GM13976 (cell line): ENCODE data around the gene CAMK1.

ENCODE experiments used
- DNase-seq: peaks from one replicate; pipeline ENCODE4 v3.0.0; 2012; ENCODE audit warnings: low spot score
- in situ Hi-C: fragments of 300-500 bp; cut with MboI; formaldehyde crosslinking; loops from one replicate; pipeline ENCODE4 v1.12.0; 2022; ENCODE audit warnings: low sequenced_read_pairs, mixed read lengths, inconsistent platforms; ENCODE audit not compliant: unreplicated experiment
- TF ChIP-seq, protein P1 (sequence below): IDR thresholded peaks from 2 replicates; pipeline ENCODE4 v1.5.1; 2012; ENCODE audit warnings: borderline replicate concordance, mild to moderate bottlenecking; ENCODE audit not compliant: insufficient read depth; ENCODE audit errors: extremely low read depth, missing control alignments, control extremely low read depth

The CAMK1 gene

DNA sequence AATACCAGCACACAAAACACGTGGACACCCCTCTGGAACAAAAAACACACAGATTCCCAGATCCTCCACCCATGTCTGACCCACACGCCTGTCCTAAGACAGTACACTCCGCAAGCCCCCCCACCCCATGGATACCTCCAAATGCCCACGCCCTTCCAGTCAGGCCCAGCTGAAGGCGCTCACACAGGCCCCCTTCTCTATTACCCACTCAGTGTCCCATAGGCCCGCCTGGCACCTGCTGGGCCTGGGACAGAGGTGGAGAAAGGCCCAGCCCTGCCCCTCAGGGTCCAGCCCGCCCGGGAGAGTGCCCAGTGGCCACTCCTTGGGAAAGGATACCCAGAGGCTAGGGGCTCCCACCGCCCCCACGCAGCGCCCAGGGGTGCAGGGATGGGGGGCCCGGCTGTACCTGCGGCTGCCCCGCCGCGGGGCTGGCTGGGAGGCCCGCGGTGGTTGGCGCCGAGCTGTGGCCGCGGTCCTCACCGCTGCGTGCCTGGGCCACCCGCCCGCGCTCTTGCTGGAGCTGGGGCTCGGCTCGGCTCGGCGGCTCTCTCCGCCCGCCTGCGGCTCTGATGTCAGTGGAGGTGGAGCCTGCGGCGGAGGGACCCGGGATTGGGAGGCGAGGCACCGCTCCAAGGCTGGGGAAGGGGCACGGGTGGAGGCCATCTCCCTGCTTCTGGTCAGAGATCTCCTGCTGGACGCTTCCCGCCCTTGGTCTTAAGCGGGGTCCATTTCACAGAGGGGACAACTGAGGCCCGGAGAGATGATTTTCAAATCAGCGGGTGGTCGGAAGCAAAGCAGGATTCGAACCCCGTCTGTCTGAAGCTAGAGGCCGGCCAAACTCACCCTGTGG is at the start of gene CAMK1:
Gene CAMK1, minus strand, starts transcription at position 522 of the 850 bp plus-strand sequence. CDS start 2,198 bp downstream, outside the sequence.
- in situ Hi-C loops, result no loop called here
- TF ChIP-seq, protein P1, sequence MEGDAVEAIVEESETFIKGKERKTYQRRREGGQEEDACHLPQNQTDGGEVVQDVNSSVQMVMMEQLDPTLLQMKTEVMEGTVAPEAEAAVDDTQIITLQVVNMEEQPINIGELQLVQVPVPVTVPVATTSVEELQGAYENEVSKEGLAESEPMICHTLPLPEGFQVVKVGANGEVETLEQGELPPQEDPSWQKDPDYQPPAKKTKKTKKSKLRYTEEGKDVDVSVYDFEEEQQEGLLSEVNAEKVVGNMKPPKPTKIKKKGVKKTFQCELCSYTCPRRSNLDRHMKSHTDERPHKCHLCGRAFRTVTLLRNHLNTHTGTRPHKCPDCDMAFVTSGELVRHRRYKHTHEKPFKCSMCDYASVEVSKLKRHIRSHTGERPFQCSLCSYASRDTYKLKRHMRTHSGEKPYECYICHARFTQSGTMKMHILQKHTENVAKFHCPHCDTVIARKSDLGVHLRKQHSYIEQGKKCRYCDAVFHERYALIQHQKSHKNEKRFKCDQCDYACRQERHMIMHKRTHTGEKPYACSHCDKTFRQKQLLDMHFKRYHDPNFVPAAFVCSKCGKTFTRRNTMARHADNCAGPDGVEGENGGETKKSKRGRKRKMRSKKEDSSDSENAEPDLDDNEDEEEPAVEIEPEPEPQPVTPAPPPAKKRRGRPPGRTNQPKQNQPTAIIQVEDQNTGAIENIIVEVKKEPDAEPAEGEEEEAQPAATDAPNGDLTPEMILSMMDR, result no peak
- DNase-seq, result peak; percentile 86

DNA sequence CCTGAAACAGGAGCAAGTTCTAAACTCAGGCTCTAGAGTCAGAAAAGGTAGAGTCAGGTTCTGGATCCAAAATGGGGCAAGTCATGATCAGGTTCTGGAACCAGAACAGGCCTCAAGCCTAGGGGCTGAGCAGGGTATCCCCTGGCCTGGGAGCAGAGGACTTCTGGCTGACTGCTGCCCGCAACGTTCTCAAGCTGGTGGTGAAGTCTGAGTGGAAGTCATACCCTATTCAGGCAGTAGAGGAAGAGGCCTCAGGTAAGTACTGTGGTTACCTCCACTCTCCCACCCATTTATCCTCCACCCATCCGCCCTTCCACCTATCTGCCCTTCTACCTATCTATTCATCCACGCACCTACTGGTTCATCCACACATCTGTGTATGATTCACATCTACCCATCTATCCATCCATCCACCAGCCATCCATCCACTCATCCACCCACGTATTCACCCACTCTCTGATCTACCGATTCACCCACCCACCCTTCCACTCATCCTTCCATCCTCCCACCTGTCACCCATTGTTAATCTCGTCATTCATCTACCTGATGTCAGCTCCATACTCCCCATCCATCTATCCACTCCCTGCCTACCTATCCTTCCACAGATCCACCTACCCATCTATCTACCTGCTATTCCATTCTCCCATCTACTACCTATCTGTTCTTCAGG is 49.1 kb upstream of the CAMK1 start:
- TF ChIP-seq, protein P1, result no peak
- DNase-seq, result no peak
- in situ Hi-C loops, result no loop called here

DNA sequence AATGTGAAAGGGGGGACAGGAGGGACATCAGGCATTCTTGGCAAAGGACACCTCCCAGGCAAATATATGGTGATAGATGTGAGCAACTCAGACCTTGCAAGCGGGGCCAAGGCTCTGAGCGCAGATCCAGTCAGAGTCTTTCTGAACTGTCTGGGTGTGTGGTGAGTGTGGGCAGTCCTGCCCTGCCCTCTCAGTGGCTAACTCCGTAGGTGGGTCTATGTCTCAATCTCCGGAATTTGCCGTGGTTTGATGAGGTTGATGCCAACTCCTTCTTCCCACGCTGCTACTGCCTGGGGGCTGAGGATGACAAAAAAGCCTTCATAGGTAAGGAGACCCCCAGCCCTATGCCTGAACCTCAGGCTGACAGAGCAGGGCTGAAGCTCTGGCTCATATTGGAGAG is 47.7 kb upstream of the CAMK1 start:
- in situ Hi-C loops, result no loop called here
- no peak for DNase-seq

DNA sequence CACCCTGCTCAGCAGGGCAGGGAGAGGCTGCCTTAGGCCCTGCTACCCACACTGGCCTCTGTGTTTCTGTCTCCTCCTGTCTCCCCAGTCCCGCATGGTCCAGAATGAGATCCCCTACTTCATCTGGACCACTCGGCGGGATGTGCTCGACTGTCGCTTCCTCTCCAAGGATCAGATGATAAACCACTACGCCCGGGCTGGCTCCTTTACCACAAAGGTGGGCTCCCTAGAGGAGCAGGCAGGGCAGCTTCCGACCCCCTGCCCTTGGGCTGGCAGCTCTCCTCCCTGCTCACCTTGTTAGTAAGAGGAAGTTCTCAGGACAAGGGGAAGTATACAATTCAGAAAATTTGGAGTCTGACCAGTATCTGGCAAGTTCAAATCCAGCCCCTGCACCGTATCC is 46.2 kb upstream of the CAMK1 start:
- in situ Hi-C loops, result no loop called here
- DNase-seq, result no peak
- TF ChIP-seq, protein P1, result no peak

More for the DNA sequence above, 47.7 kb upstream of the CAMK1 start:
- TF ChIP-seq, protein P1, result no peak

DNA sequence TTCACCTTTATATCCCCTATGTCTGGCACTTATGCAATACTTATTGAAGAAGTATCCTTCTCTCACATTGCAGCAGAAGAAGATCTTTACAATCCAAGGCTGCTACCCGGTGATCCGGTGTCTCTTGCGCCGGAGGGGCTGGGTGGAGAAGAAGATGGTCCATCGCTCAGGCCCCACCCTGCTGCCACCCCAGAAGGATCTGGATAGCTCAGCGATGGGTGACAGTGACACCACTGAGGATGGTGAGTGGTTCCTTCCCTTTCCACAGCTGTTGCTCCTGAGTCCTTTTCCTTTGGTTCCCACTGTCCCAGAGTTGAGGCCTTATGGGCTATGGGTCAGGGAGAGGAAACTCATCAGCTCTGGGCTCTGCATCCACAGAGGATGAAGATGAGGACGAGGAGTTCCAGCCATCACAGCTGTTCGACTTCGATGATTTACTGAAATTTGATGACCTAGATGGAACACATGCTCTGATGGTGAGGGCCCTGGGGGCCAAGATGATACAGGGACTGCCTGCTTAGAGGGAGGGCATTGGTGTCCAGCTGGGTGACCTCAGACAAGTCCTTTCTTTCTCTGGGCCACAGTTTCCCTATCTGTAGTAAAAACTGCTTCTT is 43.2 kb upstream of the CAMK1 start:
- in situ Hi-C loops, result no loop called here
- TF ChIP-seq, protein P1, result no peak
- DNase-seq, result no peak

DNA sequence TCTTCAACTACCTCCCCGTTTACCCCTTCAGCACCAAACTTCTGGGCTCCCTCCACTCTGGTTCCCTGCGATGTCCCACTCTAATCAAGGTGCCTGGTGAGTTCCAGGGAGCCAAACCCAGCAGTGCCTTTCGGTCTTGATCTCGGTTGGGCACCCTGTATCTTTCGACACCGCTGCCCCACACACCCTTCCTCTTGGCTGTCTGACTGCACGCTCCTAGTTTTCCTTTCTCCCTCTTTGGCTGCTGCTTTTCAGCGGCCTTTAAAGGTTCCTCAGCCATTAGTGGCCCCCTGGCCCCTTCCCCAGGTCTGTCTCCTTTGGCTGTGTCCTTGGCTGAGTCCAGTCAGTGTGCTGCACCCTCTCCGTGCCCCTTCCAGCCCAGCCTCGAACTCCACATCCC is 41.1 kb upstream of the CAMK1 start:
- no peak for DNase-seq
- TF ChIP-seq, protein P1, result no peak
- in situ Hi-C loops, result no loop called here
